ENCODE data around the gene CDC5L.

Gene CDC5L

DNA sequence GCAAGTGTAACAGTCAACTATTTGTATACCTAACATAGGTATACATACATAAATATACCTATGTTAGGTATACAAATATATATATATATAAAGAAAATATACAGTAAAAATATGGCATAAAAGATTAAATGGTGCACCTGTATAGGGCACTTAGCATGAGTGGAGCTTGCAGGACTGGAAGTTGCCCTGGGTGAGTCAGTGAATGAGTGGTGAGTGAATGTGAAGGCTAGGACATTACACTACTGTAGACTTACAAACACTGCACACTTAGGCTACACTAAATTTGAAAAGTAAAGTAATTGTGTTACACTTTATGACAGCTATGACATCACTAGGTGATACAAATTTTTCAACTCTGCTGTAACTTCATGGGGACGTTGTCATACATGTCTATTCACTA is 65.6 kb downstream of the CDC5L start:
- Histone ChIP-seq H2AFZ (no peak overlapping the region), H3K9me3 (ENCODE audit: control insufficient read depth, low read length) (no peaks in the 10 kb centered on the region), H3K9ac (no peak overlapping the region), H3K79me2 (no peaks in the 10 kb centered on the region), H3K4me1 (no peaks in the 10 kb centered on the region), H3K4me3 (ENCODE audit: low read depth, low read length) (no peak overlapping the region), H3K27me3 (ENCODE audit: control insufficient read depth, insufficient read depth, low read length) (no peaks in the 10 kb centered on the region), H3K36me3 (ENCODE audit: control insufficient read depth, insufficient read depth, low read length) (no peaks in the 10 kb centered on the region), H3K27ac (no peak overlapping the region), H3K4me2 (ENCODE audit: low read length) (no peak overlapping the region)
- TF ChIP-seq, protein P1, sequence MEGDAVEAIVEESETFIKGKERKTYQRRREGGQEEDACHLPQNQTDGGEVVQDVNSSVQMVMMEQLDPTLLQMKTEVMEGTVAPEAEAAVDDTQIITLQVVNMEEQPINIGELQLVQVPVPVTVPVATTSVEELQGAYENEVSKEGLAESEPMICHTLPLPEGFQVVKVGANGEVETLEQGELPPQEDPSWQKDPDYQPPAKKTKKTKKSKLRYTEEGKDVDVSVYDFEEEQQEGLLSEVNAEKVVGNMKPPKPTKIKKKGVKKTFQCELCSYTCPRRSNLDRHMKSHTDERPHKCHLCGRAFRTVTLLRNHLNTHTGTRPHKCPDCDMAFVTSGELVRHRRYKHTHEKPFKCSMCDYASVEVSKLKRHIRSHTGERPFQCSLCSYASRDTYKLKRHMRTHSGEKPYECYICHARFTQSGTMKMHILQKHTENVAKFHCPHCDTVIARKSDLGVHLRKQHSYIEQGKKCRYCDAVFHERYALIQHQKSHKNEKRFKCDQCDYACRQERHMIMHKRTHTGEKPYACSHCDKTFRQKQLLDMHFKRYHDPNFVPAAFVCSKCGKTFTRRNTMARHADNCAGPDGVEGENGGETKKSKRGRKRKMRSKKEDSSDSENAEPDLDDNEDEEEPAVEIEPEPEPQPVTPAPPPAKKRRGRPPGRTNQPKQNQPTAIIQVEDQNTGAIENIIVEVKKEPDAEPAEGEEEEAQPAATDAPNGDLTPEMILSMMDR (IDR thresholded peaks at IDR 0.05): no peak

DNA sequence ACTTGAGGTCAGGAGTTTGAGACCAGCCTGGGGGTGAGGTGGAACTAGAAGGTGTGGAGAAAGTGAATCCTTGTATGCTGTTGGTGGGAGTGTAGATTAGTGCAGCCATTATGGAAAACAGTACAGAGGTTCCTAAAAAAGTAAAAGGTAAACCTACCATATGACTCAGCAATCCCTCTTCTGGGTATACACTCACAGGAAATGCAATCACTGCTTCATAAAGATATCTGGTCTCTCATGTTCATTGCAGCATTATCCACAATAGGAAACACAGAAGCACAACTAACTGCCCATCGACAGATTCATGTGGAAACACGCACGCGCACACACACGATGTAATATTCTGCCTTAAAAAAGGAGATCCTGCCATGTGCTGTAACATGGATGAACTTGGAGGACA is 66.7 kb downstream of the CDC5L start:
- Histone ChIP-seq H3K4me2 (ENCODE audit: low read length) (no peak overlapping the region), H3K9me3 (ENCODE audit: control insufficient read depth, low read length) (no peaks in the 10 kb centered on the region), H3K36me3 (ENCODE audit: control insufficient read depth, insufficient read depth, low read length) (no peaks in the 10 kb centered on the region), H3K79me2 (no peaks in the 10 kb centered on the region), H2AFZ (no peak overlapping the region), H3K4me1 (no peaks in the 10 kb centered on the region), H3K27ac (no peak overlapping the region), H3K9ac (no peak overlapping the region), H3K4me3 (ENCODE audit: low read depth, low read length) (no peak overlapping the region), H3K27me3 (ENCODE audit: control insufficient read depth, insufficient read depth, low read length) (no peaks in the 10 kb centered on the region)
- TF ChIP-seq, protein P1 (IDR thresholded peaks at IDR 0.05): no peak

DNA sequence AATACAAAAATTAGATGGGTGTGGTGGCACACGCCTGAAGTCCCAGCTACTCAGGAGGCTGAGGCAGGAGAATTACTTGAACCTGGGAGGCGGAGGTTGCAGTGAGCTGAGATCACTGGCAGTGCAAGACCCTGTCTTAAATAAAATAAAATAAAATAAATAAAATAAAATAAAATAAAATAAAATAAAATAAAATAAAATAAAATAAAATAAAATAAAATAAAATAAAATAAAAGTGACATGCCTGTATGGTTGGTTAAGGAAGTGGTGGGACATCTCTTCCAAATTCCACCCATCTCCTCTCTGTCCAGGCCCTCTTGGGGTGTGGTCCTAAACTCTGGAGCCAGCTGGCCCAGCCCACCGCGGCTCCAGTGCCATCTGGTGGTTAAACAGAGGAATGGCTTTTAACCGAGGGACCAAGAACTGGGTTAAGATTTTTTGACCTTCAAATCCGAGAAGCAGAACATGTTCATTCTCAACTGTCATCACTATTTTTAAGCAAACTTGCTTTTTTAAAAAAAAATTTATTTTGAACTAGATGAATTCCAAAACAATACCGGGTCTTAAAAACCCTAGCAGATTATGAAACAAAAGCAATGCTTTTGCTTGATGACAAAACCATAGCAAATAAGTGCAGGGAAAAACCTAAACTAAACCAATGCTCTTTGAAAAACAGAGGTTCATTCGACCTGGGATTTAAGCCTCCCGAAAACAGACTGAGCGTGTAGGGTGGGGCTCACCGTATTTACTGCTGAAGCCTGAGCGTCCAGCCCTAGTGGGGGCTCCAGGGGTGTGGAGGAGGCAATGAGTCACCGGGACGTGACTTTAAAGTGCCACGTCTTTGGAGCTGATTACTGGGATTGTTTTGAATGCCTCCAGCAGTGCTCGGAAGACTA is 68.8 kb downstream of the CDC5L start:
- Histone ChIP-seq H3K9ac (no peak overlapping the region), H3K79me2 (no peaks in the 10 kb centered on the region), H3K9me3 (ENCODE audit: control insufficient read depth, low read length) (no peaks in the 10 kb centered on the region), H3K4me3 (ENCODE audit: low read depth, low read length) (no peak overlapping the region), H3K36me3 (ENCODE audit: control insufficient read depth, insufficient read depth, low read length) (no peaks in the 10 kb centered on the region), H3K27ac (no peak overlapping the region), H2AFZ (no peak overlapping the region), H3K27me3 (ENCODE audit: control insufficient read depth, insufficient read depth, low read length) (no peaks in the 10 kb centered on the region), H3K4me1 (no peaks in the 10 kb centered on the region), H3K4me2 (ENCODE audit: low read length) (no peak overlapping the region)
- TF ChIP-seq, protein P1 (IDR thresholded peaks at IDR 0.05): peak; percentile 79

DNA sequence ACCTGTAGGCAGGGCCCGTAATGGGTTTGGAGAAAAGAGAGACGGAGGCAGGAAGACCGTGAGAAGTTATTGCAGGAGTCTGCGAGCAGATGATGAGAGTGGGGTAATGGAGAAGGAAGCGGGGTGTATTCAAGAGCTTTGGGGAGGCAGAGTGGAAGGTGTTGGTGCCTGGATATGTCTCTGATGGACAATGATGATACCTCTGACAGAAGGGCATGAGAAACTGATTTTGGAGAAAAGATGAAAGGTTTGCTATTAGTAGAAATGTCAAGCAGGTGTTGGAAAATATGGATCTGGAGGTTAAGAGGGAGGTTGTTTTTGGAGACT is 69.4 kb downstream of the CDC5L start:
- no peak overlapping the region for H3K9ac ChIP-seq
- H3K27me3 ChIP-seq (ENCODE audit: control insufficient read depth, insufficient read depth, low read length): no peaks in the 10 kb centered on the region
- H3K36me3 ChIP-seq (ENCODE audit: control insufficient read depth, insufficient read depth, low read length): no peaks in the 10 kb centered on the region
- no peak overlapping the region for H3K4me3 ChIP-seq (ENCODE audit: low read depth, low read length)
- H2AFZ ChIP-seq: no peak overlapping the region
- H3K4me2 ChIP-seq (ENCODE audit: low read length): no peak overlapping the region
- no peak overlapping the region for H3K27ac ChIP-seq
- TF ChIP-seq, protein P1 (IDR thresholded peaks at IDR 0.05): no peak
- H3K9me3 ChIP-seq (ENCODE audit: control insufficient read depth, low read length): no peaks in the 10 kb centered on the region
- no peaks in the 10 kb centered on the region for H3K4me1 ChIP-seq
- H3K79me2 ChIP-seq: no peaks in the 10 kb centered on the region

DNA sequence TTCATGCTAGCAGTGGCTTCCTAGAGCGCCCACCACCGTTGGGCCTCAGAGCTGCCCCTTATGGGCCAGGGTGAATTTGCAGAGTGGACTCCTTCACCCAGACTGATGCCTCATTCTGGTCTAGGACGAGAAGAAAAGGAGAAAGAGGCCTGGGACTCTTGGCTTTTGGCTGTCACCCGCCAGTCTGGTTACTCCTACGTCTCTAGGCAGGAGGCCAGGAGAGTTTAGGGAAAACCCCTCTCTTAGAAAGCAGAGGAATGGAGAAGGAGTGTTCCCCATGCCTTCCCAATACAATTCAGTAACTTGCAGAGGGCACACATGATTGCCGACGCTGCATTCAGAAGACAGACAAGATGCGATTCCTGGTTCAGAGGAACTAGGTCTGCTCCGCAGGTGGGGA is 70.1 kb downstream of the CDC5L start:
- H3K27ac ChIP-seq: no peak overlapping the region
- no peaks in the 10 kb centered on the region for H3K4me1 ChIP-seq
- TF ChIP-seq, protein P1 (IDR thresholded peaks at IDR 0.05): no peak
- H3K9me3 ChIP-seq (ENCODE audit: control insufficient read depth, low read length): no peaks in the 10 kb centered on the region
- no peak overlapping the region for H3K4me3 ChIP-seq (ENCODE audit: low read depth, low read length)
- H3K4me2 ChIP-seq (ENCODE audit: low read length): no peak overlapping the region
- H3K36me3 ChIP-seq (ENCODE audit: control insufficient read depth, insufficient read depth, low read length): no peaks in the 10 kb centered on the region
- no peaks in the 10 kb centered on the region for H3K27me3 ChIP-seq (ENCODE audit: control insufficient read depth, insufficient read depth, low read length)
- no peak overlapping the region for H2AFZ ChIP-seq
- H3K9ac ChIP-seq: no peak overlapping the region
- no peaks in the 10 kb centered on the region for H3K79me2 ChIP-seq

All from parathyroid adenoma (tissue), 2 donors.